GM23338 (cell line): Measurements from ENCODE around the gene OR4K17. TPM values are rescaled to one million over a fixed set of nuclear protein-coding genes. Genes with fewer than 3 reads are reported as not detected.

Experiments used
- ATAC-seq: fragments of 200-7000 bp; cut with Tn5 transposase; 3 replicates; pipeline ENCODE4 v1.9.1; 2020
- DNase-seq: peaks from one replicate; pipeline ENCODE4 v3.0.0-alpha.2; 2015; ENCODE audit warnings: low spot score
- H2AFZ ChIP-seq: fragments of 200-600 bp; sonication (generic); 2 replicates; pipeline ENCODE4 v1.8.0; 2016; ENCODE audit warnings: antibody characterized with exemption, mild to moderate bottlenecking, moderate library complexity
- H3F3A ChIP-seq: fragments of 200-600 bp; sonication (generic); replicated peaks from 2 replicates; pipeline ENCODE4 v1.8.0; 2017; ENCODE audit warnings: antibody characterized with exemption, mixed run types, low read depth
- H3K27ac ChIP-seq: fragments of 200-600 bp; sonication (generic); 2 replicates; pipeline ENCODE4 v1.6.1; 2016; ENCODE audit warnings: low read depth
- H3K27me3 ChIP-seq: fragments of 200-600 bp; sonication (generic); 2 replicates; pipeline ENCODE4 v1.8.0; 2016; ENCODE audit warnings: mild to moderate bottlenecking, mixed run types, moderate library complexity; ENCODE audit not compliant: insufficient read depth
- H3K36me3 ChIP-seq: fragments of 200-600 bp; sonication (generic); 2 replicates; pipeline ENCODE4 v1.8.0; 2016; ENCODE audit warnings: mild to moderate bottlenecking; ENCODE audit not compliant: insufficient read depth
- H3K4me1 ChIP-seq: fragments of 200-600 bp; sonication (generic); 2 replicates; pipeline ENCODE4 v1.8.0; 2016; ENCODE audit warnings: mild to moderate bottlenecking, moderate library complexity; ENCODE audit not compliant: insufficient read depth
- H3K4me2 ChIP-seq: fragments of 200-600 bp; sonication (generic); 2 replicates; pipeline ENCODE4 v1.7.1; 2017; ENCODE audit warnings: mixed run types
- H3K4me3 ChIP-seq: fragments of 200-600 bp; sonication (generic); 2 replicates; pipeline ENCODE4 v1.6.1; 2016; ENCODE audit warnings: mixed run types
- H3K79me2 ChIP-seq: fragments of 200-600 bp; sonication (generic); replicated peaks from 2 replicates; pipeline ENCODE4 v1.8.0; 2017; ENCODE audit warnings: mild to moderate bottlenecking; ENCODE audit not compliant: insufficient read depth
- H3K9me2 ChIP-seq: fragments of 200-600 bp; sonication (generic); 2 replicates; pipeline ENCODE4 v1.8.0; 2017; ENCODE audit not compliant: insufficient read depth
- H4K20me1 ChIP-seq: fragments of 200-600 bp; sonication (generic); replicated peaks from 2 replicates; pipeline ENCODE4 v1.8.0; 2017; ENCODE audit warnings: mild to moderate bottlenecking; ENCODE audit not compliant: insufficient read depth
- H3K27ac Mint-ChIP-seq: 2 replicates; pipeline ENCODE4 v1.8.0; 2020; ENCODE audit warnings: inconsistent platforms, mild to moderate bottlenecking, moderate library complexity, mixed read lengths
- H3K27me3 Mint-ChIP-seq: 3 replicates; pipeline ENCODE4 v1.8.0; 2022; ENCODE audit warnings: low read depth, mild to moderate bottlenecking, moderate library complexity, mixed read lengths, inconsistent platforms; ENCODE audit not compliant: insufficient read depth, poor library complexity
- H3K36me3 Mint-ChIP-seq: 3 replicates; pipeline ENCODE4 v1.8.0; 2021; ENCODE audit warnings: low read depth, mild to moderate bottlenecking, inconsistent platforms, moderate library complexity, mixed read lengths
- H3K4me1 Mint-ChIP-seq: 3 replicates; pipeline ENCODE4 v1.8.0; 2020; ENCODE audit warnings: mild to moderate bottlenecking, inconsistent platforms, mixed read lengths
- H3K4me3 Mint-ChIP-seq: 3 replicates; pipeline ENCODE4 v1.8.0; 2021; ENCODE audit warnings: moderate library complexity, mild to moderate bottlenecking, inconsistent platforms, mixed read lengths
- H3K9me3 Mint-ChIP-seq: 3 replicates; pipeline ENCODE4 v1.8.0; 2020; ENCODE audit warnings: moderate library complexity, mild to moderate bottlenecking, inconsistent platforms, mixed read lengths
- CREB1 ChIP-seq: fragments of 250-450 bp; sonication (Bioruptor Pico); IDR thresholded peaks from 2 replicates; pipeline ENCODE4 v1.5.0; 2020; ENCODE audit warnings: low read depth, mild to moderate bottlenecking, moderate library complexity
- ETS1 ChIP-seq: IDR thresholded peaks from 2 replicates; pipeline ENCODE4 v1.6.1; 2016; ENCODE audit warnings: antibody characterized with exemption
- EZH2phosphoT487 ChIP-seq: fragments of 200-600 bp; sonication (generic); IDR thresholded peaks from one replicate; pipeline ENCODE4 v1.8.1; 2018; ENCODE audit warnings: antibody characterized with exemption; ENCODE audit not compliant: unreplicated experiment
- JUNB ChIP-seq: IDR thresholded peaks from one replicate; pipeline ENCODE4 v1.6.1; 2016; ENCODE audit warnings: antibody characterized with exemption; ENCODE audit not compliant: unreplicated experiment
- REST ChIP-seq: IDR thresholded peaks from one replicate; pipeline ENCODE4 v1.6.1; 2018; ENCODE audit warnings: antibody characterized with exemption; ENCODE audit not compliant: unreplicated experiment
- ZNF114 ChIP-seq: fragments of 250-450 bp; sonication (Bioruptor Pico); IDR thresholded peaks from 2 replicates; pipeline ENCODE4 v1.5.0; 2020; ENCODE audit warnings: mild to moderate bottlenecking, moderate library complexity
- ZNF331 ChIP-seq: fragments of 250-450 bp; sonication (Bioruptor Pico); IDR thresholded peaks from 2 replicates; pipeline ENCODE4 v1.5.0; 2020; ENCODE audit warnings: low read depth, mild to moderate bottlenecking, moderate library complexity
- ZNF462 ChIP-seq: fragments of 250-450 bp; sonication (Bioruptor Pico); IDR thresholded peaks from 2 replicates; pipeline ENCODE4 v1.5.0; 2020; ENCODE audit warnings: mild to moderate bottlenecking, moderate library complexity
- polyA plus RNA-seq: library from polyadenylated mRNA; unstranded; fragments of >200 nt; fragmentation: Nextera tagmentation; extraction: Ambion mirVana; gene quantifications from 2 replicates; pipeline ENCODE4 v1.2.1, GENCODE V29; 2016
- total RNA-seq: library from RNA; depleted of rRNA; stranded (reverse); fragments of >200 nt; shearing (Covaris generic); gene quantifications from 2 replicates; pipeline ENCODE4 v1.2.3, GENCODE V29; 2014

Gene OR4K17
- total and polyA plus RNA-seq, 2 experiments from 2014 or later = not detected

GRCh38 chr14:20143911-20144310, 33.4 kb downstream of the OR4K17 start:
- no peak overlapping the region for H3K27ac ChIP-seq
- H3K4me3 ChIP-seq = no peak overlapping the region
- TF ChIP-seq ZNF462 (CRISPR knock-in tag) = no peak
- no peak for TF ChIP-seq ETS1
- no peak for TF ChIP-seq CREB1 (CRISPR knock-in tag)
- TF ChIP-seq JUNB = no peak
- TF ChIP-seq ZNF331 (CRISPR knock-in tag) = no peak
- TF ChIP-seq EZH2phosphoT487 = no peak
- TF ChIP-seq REST = no peak
- no peak for TF ChIP-seq ZNF114 (CRISPR knock-in tag)
- no peaks in the 10 kb centered on the region for H3K27me3 ChIP-seq
- peaks cover 9% of the 10 kb centered on the region; the same call in 1 of the 2 replicates for H3K36me3 ChIP-seq
- DNase-seq = peak; percentile 1
- H3K4me2 ChIP-seq = no peak overlapping the region
- no peaks in the 10 kb centered on the region for H3K79me2 ChIP-seq
- no peaks in the 10 kb centered on the region for H3K9me2 ChIP-seq
- no peaks in the 10 kb centered on the region for H3K27me3 Mint-ChIP-seq
- ATAC-seq = no peak
- H3K9me3 Mint-ChIP-seq = peaks cover 79% of the 10 kb centered on the region
- H3K4me3 Mint-ChIP-seq = no peak overlapping the region
- no peaks in the 10 kb centered on the region for H4K20me1 ChIP-seq
- no peak overlapping the region for H3K27ac Mint-ChIP-seq
- no peak overlapping the region for H2AFZ ChIP-seq
- H3K36me3 Mint-ChIP-seq = peaks cover 3% of the 10 kb centered on the region; the same call in 1 of the 3 replicates
- no peaks in the 10 kb centered on the region for H3K4me1 Mint-ChIP-seq
- H3K4me1 ChIP-seq = no peaks in the 10 kb centered on the region
- H3F3A ChIP-seq = no peaks in the 10 kb centered on the region
